Limb (tissue), 2 donors: Measurements from ENCODE around the gene TMEM218.

Experiments
- DNase-seq, 2 donors: peaks; one replicate each; pipeline ENCODE4 v3.0.0-alpha.2; 2016; ENCODE audit errors: extremely low spot score in 2 of 2

The TMEM218 gene

DNA sequence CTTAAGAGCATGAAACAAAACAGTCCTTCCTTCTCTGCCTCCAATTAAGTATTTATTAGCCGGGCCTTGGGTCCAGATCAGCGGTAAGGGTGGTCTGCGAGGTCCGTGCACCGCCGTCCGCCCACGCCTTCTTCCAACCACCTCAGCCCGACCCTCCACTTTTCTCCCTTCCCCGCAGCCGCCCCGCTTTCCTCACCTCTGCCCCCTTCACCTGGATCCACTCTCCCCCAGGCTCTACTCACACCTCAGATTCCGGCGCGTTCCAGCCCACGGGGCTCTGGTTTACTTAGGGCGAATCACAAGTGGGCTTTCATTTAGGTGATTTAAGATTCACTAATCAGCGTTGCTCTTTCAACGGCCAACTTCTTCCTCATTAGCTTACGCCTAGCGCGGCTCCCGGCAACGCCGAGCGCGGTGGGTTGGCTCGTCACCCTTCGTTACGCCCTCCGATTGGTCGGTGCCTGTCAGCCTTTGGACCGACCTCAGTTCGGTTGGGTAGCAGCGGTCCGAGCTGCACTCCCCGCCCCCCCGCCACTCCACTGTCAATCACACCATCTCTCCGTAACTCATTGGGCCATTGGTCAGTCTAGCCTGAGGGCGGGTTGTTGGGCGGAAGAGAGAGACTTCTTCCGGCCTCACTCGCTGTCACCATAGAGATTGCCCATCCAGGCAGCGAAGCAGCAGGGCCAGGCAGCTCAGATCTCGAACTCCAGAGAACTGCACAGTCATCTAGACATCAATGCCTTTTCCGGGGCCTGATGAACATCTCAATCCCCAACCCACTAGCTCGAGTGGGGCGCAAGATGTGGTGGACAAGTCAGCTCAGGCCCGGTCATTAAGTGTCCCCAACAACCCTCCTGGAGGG is at the start of gene TMEM218:
Gene TMEM218 (minus strand): TSS at position 284 of the 865 bp plus-strand sequence. CDS start 9,385 bp downstream, outside the sequence.
- peak; percentile 98 to 99 for DNase-seq

- no peak for DNase-seq
Measured at GRCh38 chr11:125157953-125158680, 46.7 kb upstream of the TMEM218 start.

DNA sequence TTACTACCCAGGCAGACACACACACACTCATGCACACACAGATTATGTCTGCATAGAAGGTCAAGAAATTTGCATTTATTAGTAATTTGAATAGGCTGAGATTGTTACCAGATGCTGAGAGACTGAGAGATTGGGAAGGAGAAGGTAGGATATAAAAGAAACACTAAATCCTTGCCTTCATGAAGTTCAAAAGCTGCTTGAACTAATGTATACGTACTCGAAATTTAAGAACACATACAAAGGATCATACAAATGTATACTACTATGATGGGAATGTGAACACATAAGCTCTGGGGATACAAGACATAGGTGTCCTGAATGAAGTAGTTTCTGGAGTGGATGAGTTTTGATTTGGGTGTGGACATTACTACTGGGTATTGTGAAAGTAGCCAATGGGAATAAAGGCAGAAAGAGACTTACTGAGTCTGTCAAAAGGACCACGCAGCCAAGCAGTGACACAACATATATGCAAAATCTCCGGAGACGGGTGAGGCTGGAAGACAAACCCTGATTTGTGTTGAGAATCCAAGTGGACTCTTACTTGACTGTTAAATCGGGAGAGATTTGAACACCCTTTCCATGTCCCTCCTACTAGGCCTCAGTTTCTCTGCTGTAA is 45.8 kb upstream of the TMEM218 start:
- DNase-seq = no peak

DNA sequence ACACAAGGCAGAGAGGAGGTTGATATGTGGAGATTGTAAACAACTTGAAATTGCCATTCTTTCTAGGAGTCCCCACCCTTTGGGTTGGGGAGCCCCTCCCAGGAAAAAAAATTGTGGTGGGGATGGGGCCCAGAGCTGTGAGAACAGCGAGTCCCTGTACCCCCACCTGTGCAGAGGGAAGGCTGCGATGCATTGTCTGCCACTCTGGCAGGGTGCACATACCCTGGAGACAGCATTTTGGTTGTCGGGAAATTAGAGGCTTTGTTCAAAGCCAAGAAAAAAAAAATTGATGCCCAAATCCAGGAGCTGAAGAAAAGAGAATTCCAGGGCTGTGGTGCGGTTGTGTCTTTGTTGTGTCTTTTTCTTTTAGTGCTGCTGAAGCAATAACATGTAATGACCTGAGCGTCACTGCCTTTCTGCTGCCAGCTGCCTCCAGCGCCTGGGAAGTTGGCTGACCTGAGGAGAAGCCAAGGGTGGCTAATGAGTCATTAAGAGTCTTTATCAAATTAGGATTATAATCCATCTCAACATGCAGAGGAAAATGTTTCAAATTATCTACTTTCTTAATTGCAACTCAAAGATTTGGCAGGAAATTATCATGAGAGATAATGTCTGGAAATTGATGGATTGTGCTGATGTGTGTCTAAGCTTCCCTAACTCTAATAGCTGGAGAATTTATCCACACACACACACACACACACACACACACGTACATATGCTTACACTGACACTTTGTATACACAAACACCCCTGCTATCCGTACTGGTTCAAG is 45.1 kb upstream of the TMEM218 start:
- no peak for DNase-seq

GRCh38 chr11:125155767-125156166 is 44.3 kb upstream of the TMEM218 start:
- DNase-seq = peak in 1 of 2 donors; percentile 10

GRCh38 chr11:125155100-125155444 is 43.6 kb upstream of the TMEM218 start:
- no peak for DNase-seq

DNA sequence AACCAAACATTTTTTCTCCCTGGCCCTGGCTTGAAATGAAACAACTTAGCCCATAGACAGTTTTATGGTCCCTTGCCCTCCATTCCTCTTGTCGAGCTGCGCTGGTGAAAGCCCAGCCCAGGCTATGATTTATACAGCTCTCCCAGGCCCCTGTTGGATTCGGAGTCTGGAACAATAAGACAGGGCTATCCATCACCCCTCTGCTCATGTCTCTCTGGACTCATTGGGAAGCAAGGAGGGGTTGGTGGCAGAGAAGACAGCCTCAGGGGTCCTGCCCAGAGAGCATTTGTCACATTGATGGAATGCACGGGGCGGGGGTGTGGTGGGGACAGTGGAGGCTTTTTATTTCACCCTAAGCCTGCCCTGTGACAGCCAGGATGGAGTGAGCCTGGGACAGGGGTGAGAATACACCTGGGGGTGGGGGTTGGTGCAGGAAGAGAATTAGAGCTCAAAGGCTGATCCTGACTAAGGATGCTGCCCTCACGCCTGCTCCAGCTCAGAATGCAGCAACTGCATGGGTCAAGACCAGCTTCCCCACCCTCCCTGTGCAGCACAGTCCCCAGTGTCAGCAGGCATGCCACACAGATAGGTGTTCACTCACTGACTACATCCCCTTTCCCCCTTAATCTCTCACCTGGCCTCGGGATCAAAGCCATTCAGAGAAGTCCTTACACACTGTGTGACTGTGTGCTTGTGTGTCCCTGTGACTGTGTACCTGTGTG is 43.1 kb upstream of the TMEM218 start:
- peak in 1 of 2 donors; percentile 51 for DNase-seq

DNA sequence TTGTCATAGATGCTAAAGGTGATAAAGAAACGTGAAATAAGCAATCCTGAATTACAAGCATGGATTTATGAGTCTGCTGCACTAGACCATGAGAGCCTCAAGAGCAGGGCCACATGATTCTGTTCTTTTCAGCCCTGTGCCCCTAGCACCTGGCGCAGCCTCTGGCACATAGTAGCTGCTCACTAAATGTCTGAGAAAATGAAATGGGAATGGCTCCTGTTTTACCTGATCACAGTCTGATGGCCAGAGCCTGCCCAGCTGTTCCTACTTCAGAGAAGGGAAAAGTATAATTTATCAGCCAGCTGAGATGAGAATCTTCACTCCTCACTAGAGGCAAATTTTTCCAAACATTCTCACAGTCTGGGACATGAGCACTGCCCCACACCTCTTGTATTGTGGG is 42.4 kb upstream of the TMEM218 start:
- no peak for DNase-seq

- DNase-seq = peak in 1 of 2 donors; percentile 10
Measured at GRCh38 chr11:125148743-125149142, 37.3 kb upstream of the TMEM218 start.

DNA sequence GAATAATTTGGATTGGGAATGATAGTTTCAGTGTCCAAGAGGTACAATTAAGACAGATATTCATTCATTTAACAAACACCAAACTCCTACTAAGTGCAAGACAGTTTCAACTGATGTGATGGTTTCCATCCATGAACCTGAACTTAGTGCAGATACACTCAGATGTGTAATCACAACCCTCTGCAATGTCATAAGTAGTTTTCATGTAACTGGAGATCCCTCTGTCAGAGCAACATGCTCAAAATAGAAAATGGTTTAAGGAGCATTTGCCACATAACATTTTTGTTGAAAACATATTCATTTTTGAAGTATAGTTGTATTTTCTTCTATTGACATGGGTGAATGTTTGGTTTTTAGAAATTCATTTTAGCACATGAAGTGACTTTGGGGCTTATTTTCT is 36.6 kb upstream of the TMEM218 start:
- DNase-seq = no peak

- no peak for DNase-seq
Measured at GRCh38 chr11:125147280-125147679, 35.9 kb upstream of the TMEM218 start.

GRCh38 chr11:125146232-125146631 is 34.8 kb upstream of the TMEM218 start:
- peak in 1 of 2 donors; percentile 19 for DNase-seq

DNA sequence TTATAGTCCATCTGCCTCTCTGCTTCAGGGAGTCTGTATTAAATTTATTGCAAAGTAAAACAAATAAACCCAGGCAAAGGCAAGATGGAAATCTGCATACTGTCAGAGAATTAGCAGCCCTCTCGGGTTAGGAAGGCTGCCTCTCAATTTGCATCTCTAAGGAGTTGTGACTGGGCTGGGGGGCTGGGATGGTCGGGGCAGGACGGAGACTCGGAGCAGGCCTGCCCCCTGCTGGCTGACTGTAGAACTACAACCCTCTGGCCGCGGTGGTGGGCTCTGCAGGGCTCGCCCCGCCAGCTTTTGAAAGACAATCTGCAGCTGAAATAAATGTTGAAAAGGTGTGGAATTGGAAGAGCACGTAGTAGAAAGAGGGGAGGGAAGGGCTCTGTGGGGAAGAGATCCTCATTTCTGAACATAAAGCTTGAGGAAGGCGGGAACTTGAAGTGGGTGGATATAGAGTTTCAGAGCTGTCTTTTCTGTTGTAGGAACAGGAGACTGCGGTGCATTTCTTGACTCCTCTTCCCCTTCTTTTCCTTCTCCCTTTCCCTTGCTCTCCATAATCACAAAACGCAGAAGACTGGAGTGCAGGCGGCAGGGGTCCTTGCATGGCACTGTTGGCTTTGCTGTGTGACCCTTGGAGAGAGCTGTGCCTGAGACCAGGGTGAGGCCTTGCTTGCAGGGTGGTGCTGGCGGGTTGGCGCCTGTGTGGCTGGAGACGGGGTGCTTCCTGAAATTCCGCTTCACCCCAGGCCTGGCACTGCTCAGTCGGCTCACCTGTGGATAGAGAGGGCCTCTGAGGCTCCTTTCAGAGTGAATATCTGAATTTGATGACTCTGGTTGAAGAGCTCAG is 30.5 kb upstream of the TMEM218 start:
- DNase-seq = peak; percentile 47 to 87

GRCh38 chr11:125141178-125141577 is 29.8 kb upstream of the TMEM218 start:
- no peak for DNase-seq

DNA sequence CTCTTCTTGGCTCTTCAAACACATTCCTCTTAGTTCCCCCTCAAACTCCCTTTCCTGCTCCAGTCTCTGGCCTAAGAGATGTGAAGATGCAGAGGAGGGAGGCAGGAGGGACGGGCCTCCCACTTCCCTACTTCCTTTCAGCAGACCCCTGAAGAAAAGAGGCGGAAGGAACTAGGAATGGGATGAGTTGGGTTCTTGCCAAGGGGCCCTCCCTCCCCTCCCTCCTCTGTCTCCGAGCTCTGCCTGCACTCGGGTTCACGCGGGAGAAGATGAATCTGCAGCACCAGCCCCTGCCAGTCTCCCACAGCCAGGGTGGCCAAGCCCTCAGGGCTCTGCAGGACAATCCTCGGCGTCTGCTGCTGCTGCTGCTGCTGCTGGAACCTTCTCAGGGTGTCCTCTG is 28.8 kb upstream of the TMEM218 start:
- DNase-seq = peak; percentile 40 to 74

DNA sequence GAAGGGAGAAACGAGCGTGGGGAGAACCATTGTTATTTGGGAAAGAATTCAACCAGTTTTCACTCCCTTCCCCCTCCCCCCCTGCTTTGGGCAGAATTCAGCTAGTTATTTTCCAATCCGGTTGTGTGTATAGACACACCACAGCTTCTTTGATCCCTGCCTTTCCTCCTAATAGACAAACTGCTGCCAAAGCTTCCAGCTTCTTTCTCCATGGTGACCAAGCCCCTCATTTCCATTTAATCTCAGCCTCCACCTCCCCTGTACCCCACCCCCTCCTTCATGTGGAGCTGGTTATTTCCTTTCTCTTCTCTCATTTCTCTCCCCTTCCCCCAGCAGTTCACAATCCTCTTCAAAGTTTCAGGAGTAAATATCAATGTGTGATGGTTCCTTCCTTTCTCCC is 28.4 kb upstream of the TMEM218 start:
- no peak for DNase-seq

DNA sequence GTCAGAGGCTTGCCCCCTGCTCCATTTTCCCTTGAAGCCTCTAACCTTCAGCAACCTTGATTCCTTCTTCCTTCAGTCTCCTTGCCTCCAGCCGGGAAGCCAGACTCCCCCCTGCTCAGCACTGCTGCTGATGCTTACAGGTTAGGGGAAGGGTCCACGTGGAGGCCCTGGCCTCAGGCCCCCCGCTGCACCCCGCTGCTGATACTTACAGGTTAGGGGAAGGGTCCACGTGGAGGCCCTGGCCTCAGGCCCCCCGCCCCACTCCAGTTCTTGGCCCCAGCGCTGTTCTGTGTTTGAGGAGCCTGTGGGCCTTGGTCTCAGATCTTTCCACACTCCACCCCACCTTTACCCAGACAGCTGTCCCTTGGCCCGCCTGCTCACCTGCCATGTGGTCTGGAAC is 27.5 kb upstream of the TMEM218 start:
- DNase-seq = no peak

DNA sequence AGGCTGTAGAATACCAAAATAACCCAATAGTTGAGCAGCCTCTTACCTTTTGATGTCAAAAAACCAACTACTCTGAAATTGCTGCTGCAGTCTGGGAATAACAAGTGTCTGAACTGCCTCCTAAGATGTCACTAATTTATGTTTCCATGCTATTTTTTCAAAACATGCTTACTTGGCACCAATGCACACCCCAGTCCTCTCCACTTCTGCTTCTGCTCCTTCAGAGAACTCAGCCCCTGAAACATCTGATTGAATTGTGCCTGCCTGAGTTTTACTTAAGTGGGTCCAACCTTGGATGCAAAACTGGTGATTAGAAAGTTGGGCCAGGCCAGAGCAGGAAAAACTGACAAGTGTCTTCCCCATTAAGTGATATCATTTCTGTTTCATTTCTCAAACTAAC is 24.6 kb upstream of the TMEM218 start:
- no peak for DNase-seq

GRCh38 chr11:125132596-125132995 is 21.2 kb upstream of the TMEM218 start:
- no peak for DNase-seq

GRCh38 chr11:125132071-125132470 is 20.6 kb upstream of the TMEM218 start:
- no peak for DNase-seq
